GM10266 (cell line): Measurements from ENCODE around the gene USP8.
"Not testable (repeated sequence)": the region's sequence is repeated elsewhere in the genome, so short reads cannot be mapped to it uniquely, and the experiment has no call there.

ENCODE experiments used
- DNase-seq: peaks from one replicate; pipeline ENCODE4 v3.0.0; 2012; ENCODE audit errors: extremely low spot score
- TF ChIP-seq, protein P1 (sequence below): IDR thresholded peaks from 2 replicates; pipeline ENCODE4 v1.5.1; 2012; ENCODE audit warnings: mild to moderate bottlenecking, low read depth; ENCODE audit not compliant: control insufficient read depth, insufficient read depth; ENCODE audit errors: missing control alignments

USP8 gene

DNA sequence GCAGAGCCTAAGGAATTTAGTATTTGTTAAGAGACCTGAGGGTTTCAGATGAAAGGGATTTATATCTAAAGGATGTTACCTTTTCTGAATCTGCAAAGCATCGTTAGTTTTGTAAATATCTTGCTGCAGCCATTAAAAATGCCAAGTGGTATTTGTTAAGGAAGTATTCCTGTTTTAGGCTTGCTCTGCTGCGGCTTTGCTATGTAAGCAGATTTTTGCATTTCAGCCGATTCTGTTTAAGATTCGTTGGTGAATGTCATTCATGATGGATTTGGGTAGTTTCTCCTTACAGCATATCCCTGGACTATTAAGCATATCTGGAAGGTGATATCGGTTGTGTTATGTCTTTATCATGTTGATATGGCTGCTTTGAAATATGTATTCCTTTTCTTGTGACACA lies 1.0 kb downstream of the USP8 start:
- no peak for DNase-seq

DNA sequence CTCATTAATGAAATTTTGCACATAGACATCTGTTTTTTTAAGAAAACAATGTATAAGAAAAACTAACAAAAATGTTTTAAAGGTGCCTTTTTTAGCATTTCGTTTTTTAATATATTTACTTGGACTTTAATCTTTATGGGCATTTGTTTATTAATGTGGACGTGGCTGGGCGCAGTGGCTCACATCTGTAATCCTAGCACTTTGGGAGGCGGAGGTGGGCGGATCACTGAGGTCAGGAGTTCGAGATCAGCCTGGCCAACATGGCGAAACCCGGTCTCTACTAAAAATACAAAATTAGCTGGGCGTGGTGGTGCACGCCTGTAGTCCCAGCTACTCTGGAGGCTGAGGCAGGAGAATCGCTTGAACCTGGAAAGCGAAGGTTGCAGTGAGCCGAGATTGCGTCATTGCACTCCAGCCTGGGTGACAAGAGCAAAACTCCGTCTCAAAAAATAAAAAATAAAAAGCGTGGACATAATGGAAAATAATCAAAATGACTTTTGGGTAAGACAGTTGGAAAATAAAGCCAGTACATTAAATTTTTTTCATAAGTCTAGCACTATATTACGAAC lies 1.6 kb downstream of the USP8 start:
- not testable (repeated sequence) for DNase-seq

More for the DNA sequence above, 1.0 kb downstream of the USP8 start:
- TF ChIP-seq, protein P1, sequence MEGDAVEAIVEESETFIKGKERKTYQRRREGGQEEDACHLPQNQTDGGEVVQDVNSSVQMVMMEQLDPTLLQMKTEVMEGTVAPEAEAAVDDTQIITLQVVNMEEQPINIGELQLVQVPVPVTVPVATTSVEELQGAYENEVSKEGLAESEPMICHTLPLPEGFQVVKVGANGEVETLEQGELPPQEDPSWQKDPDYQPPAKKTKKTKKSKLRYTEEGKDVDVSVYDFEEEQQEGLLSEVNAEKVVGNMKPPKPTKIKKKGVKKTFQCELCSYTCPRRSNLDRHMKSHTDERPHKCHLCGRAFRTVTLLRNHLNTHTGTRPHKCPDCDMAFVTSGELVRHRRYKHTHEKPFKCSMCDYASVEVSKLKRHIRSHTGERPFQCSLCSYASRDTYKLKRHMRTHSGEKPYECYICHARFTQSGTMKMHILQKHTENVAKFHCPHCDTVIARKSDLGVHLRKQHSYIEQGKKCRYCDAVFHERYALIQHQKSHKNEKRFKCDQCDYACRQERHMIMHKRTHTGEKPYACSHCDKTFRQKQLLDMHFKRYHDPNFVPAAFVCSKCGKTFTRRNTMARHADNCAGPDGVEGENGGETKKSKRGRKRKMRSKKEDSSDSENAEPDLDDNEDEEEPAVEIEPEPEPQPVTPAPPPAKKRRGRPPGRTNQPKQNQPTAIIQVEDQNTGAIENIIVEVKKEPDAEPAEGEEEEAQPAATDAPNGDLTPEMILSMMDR = no peak

DNA sequence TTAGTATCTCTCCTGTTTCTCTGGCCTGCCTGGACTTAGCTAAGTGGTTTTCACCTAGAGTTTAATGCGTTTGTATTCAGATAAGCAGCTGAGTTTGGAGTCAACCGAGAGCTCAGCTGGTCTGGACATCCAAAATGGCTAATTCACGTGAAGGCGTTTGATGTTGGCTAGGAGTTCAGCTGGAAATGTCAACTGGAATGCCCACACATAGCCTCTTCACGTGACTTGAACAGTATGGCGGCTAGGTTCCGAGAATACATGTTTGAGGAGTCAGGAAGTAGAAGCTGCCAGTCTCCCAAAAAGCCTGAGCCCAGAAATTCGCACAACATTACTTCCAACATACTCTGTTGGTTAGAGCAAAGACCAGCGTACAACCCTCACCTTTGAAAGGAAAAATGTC lies 2.2 kb downstream of the USP8 start:
- TF ChIP-seq, protein P1 = no peak
- DNase-seq = no peak

DNA sequence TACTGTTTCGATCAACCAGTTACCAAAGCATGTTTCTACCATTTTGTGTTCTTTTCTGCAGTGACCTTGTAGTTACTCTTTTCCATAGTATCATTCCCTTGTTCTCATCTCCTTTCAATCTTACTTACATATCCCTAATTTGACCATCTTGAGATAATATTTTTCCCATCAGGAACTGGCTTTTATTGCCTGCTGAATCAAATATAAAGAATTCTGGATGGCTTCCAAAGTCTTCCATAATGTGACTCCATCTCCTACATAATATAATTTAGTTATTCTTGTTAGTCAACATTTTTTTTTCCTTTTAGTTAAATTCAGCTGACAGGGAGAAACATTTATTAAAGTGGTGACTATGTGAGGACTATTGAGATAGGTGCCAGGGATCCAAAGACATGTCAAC lies 7.0 kb downstream of the USP8 start:
- TF ChIP-seq, protein P1 = no peak
- DNase-seq = no peak

DNA sequence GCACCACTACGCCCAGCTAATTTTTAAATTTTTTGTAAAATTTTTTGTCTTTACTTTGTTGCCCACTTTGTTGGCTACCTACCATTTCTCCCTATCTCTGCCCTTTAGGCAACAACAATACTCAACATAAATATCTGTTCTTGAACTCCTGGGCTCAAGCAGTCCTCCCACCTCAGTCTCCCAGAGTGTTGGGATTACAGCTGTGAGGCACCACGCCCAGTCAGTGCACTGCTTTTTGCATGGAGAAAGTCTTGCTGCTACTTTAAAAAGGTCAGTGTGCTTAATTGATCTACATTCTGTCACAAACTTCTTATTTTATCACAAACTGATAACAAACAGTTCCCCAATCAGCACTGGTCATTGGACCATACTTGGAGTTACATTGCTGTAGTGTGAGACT lies 8.0 kb downstream of the USP8 start:
- TF ChIP-seq, protein P1 = no peak
- DNase-seq = no peak

DNA sequence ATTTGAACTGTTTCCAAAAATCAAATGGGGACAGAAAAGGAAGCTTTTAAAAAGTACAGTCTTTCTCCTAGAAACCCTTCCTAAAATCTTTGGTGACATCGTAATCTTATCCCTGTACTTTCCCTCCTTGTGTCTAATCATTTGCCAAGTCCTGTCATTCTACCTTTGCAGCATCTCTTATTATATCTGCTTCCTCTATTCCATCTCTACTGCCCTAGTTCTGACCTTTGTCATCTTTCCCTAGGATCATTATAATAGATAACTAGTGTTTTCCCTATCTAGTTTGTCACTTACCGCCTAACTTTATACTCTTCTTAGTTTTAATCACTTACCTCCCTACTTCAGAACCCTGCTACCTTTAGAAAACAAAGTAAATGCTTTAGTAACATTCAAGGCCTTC lies 11.6 kb downstream of the USP8 start:
- TF ChIP-seq, protein P1 = no peak
- DNase-seq = no peak

DNA sequence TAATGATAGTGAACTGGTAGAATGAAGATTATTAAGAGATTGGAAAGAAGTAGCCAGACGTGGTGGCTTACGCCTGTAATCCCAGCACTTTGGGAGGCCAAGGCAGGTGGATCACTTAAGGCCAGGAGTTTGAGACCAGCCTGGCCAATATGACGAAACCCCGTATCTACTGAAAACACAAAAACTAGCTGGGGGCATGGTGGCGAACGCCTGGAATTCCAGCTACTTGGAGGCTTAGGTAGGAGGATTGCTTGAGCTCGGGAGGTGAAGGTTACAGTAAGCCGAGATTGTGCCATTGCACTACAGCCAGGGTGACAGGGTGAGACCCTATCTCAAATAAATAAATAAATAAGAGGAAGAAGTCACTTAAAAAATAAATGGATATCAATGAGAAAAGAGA lies 14.0 kb downstream of the USP8 start:
- no peak for DNase-seq
- TF ChIP-seq, protein P1 = no peak

DNA sequence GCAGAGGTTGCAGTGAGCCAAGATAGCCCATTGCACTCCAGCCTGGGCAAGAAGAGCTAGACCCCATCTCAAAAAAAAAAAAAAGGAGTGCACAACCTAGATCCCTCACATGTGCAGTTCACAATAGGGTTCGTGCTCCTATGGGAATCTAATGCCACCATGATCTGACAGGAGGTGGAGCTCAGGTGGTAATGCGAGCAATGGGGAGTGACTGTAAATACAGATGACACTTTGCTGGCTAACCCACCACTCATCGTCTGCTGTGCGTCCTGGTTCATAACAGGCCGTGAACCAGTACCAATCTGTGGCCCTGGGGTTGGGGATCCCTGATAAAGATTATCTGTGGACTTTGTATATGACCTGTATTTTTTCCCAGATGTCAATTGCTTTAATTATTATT lies 16.7 kb downstream of the USP8 start:
- no peak for DNase-seq
- TF ChIP-seq, protein P1 = no peak
